VCaP (cell line): ENCODE results near the gene TEAD2.

Source experiments
- H3K27ac ChIP-seq: fragments of 450-650 bp; 2 replicates; pipeline ENCODE4 v1.5.1; 2017
- TF ChIP-seq, protein P1 (sequence below): fragments of 450-650 bp; conservative IDR thresholded peaks from 2 replicates; pipeline ENCODE4 v1.5.1; 2017; ENCODE audit warnings: mild to moderate bottlenecking, moderate library complexity

The TEAD2 gene

GRCh38 chr19:49356382-49356781 lies 5.8 kb downstream of the TEAD2 start:
- TF ChIP-seq, protein P1, sequence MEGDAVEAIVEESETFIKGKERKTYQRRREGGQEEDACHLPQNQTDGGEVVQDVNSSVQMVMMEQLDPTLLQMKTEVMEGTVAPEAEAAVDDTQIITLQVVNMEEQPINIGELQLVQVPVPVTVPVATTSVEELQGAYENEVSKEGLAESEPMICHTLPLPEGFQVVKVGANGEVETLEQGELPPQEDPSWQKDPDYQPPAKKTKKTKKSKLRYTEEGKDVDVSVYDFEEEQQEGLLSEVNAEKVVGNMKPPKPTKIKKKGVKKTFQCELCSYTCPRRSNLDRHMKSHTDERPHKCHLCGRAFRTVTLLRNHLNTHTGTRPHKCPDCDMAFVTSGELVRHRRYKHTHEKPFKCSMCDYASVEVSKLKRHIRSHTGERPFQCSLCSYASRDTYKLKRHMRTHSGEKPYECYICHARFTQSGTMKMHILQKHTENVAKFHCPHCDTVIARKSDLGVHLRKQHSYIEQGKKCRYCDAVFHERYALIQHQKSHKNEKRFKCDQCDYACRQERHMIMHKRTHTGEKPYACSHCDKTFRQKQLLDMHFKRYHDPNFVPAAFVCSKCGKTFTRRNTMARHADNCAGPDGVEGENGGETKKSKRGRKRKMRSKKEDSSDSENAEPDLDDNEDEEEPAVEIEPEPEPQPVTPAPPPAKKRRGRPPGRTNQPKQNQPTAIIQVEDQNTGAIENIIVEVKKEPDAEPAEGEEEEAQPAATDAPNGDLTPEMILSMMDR = no peak
- no peak overlapping the region for H3K27ac ChIP-seq

DNA sequence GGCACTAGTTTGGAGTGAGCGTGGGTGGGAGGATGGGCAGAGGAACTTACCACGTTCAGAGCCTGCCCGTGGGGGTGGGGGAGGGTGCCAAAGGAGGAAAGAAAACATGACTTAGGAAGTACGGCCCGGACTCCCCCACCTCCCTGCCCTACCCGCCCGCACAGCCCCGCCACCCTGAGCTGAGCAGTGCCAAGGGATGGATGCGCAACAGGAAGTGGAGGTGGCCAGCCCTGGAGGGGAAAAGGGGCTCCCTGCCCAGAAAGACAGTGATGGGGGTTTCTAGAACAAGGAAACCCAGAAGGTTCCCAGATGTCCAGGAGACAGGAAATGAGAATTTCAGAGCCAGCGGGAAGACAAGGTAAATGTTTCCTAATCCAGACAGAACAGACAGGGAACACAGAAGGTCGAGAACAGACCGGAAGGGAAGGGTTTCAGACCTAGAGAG lies 6.3 kb downstream of the TEAD2 start:
- no peak overlapping the region for H3K27ac ChIP-seq
- TF ChIP-seq, protein P1 = no peak

- TF ChIP-seq, protein P1 = no peak
- no peak overlapping the region for H3K27ac ChIP-seq
Measured at GRCh38 chr19:49349567-49349966, 12.6 kb downstream of the TEAD2 start.

DNA sequence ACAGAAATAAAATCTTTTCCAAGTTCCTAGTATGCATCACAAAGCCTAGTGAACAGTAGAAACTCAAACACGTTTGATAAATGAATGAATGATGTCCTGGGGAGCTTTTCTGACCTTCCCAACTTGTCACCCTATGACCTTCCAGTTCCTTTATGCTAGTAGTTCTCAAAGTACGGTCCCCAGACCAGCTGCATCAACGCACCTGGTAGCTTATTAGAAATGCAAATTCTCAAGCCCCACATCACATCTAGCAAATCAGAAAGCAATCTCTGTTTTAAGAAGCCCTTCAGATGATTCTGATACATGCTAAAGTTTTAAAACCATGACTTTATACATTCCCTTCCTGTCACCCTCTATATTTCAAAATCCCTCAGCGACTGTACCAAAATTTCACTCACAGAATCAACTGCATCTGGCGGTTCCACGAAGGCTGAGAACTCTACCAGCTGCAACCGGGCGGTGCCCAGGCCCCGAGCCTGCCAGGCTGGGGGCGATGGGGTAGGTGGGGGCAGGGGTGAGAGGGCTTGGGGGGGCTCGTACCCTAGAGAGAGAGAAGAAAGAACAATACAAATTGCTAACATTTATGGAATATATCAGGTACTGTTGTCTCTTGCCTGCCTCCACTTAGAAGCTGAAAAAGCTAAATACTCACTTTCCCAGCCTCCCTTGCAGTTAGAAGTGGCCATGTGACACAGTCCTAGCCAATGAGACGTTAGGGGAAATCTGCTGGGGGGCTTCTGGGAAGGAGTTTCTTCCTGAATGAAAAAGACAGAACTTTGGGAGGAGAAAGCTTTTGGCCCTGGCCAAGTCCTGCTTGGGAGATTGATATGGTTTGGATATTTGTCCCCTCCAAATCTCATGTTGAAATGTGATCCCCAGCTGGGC lies 13.7 kb downstream of the TEAD2 start:
- no peak overlapping the region for H3K27ac ChIP-seq
- TF ChIP-seq, protein P1 = no peak

GRCh38 chr19:49347835-49348234 lies 14.4 kb downstream of the TEAD2 start:
- no peak overlapping the region for H3K27ac ChIP-seq
- TF ChIP-seq, protein P1 = no peak; the same call in 1 of the 2 replicates

DNA sequence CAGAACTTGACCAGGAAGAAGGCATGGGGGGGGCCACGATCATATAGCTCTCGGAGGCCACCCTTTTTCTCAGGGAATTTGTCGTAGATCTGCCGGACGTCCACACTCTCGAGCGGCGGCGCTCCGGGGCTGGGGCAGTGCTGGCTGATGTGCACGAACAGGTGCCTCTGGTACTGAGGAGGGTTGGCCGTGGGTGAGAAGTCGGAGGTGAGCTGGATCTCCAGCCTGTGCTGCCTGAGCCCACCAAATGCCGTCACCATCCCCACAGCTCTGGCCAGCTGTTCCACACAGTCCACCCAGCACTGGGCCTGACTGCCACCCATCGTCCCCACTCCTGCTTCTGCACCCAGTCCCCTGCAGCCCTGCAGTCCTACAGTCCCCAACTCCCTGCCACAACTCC lies 15.0 kb downstream of the TEAD2 start:
- TF ChIP-seq, protein P1 = no peak
- H3K27ac ChIP-seq = no peak overlapping the region

DNA sequence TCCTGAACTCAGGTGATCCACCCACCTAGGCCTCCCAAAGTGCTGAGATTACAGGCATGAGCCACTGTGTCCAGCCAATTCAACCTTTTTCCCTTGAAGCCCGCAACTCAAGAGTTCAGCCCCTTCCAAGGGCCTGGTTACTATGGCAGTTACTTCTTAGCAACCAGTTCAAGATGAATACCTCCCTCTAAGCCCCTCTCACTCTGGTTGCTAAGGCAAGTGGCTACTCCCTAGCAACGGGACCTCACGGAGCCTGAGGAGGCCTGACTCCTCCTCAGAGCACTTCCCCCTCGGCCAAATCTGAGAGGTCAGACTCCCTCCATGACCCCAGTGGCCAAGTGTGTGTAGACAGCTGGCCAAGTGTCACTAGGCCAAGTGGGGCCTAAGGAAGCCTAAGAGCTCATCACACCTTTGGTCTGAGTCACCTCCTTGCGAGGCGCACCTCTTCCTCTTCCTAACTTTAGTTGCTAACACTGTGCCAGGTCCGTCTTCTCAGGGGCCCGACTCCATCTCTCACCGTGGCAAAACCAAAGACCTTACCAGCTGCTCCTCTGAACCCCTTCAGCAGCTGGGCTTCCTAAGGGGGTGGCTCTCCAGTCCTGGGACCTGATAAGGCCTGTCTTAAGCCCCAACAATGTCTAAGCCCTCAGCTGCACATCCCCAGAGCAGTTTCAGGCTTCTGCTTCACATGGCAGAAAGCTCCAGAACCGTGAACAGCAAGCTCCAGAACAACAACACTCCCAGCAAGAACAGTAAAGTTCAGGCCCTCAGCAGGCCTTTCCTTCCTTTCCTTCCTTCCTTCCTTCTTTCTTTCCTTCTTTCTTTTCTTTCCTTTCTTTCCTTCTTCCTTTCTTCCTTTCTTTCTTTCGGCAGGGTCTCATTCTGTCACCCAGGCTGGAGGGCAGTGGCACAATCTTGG lies 17.5 kb downstream of the TEAD2 start:
- TF ChIP-seq, protein P1 = no peak
- H3K27ac ChIP-seq = no peak overlapping the region
